HEK293 (cell line): ENCODE data around the gene COX20.

Experiments used
- CTCF ChIA-PET: fragments of 350-600 bp; formaldehyde crosslinking; extraction: SDS; loops from one replicate; lab custom pipeline; 2021; ENCODE audit warnings: antibody characterized with exemption; lab: Yijun Ruan, JAX
- POLR2A ChIA-PET: fragments of 300-600 bp; formaldehyde crosslinking; extraction: SDS; loops from one replicate; lab custom pipeline; 2020; ENCODE audit warnings: antibody characterized with exemption, inconsistent platforms; lab: Yijun Ruan, JAX
- H3K27ac ChIP-seq: fragments of 200-500 bp; sonication (Bioruptor generic); 2 replicates; pipeline ENCODE4 v1.5.1; 2014; ENCODE audit warnings: low read depth, low read length, control low read depth, inconsistent platforms; ENCODE audit errors: extremely low read depth
- H3K36me3 ChIP-seq, 2 experiments: fragments of 200-500 bp in 1 of 2; sonication (Bioruptor generic) in 1 of 2; 1 replicate in 1 of 2; 2 replicates in 1 of 2; pipeline ENCODE4 v1.5.1; 2014 to 2017; ENCODE audit warnings: inconsistent platforms in 2 of 2, low read length in 2 of 2; ENCODE audit not compliant: control insufficient read depth in 2 of 2, insufficient read depth in 1 of 2
- H3K4me1 ChIP-seq: fragments of 200-500 bp; sonication (Bioruptor generic); 2 replicates; pipeline ENCODE4 v1.5.1; 2014; ENCODE audit warnings: mild to moderate bottlenecking, low read length, inconsistent platforms; ENCODE audit not compliant: control insufficient read depth, insufficient read depth
- H3K4me3 ChIP-seq: 2 replicates; pipeline ENCODE4 v1.5.1; 2011; ENCODE audit warnings: low read depth, mild to moderate bottlenecking, control low read depth, low read length, moderate library complexity
- H3K9me3 ChIP-seq: fragments of 200-500 bp; sonication (Bioruptor generic); 2 replicates; pipeline ENCODE4 v1.5.1; 2014; ENCODE audit warnings: low read depth, low read length, inconsistent platforms; ENCODE audit not compliant: control insufficient read depth, insufficient read depth
- GLIS1 ChIP-seq: fragments of 450-650 bp; formaldehyde crosslinking; IDR thresholded peaks from 2 replicates; pipeline ENCODE4 v1.5.1; 2016; ENCODE audit warnings: missing biosample characterization, missing genetic modification characterization
- KLF9 ChIP-seq: fragments of 450-650 bp; formaldehyde crosslinking; IDR thresholded peaks from 2 replicates; pipeline ENCODE4 v1.5.1; 2016; ENCODE audit warnings: missing biosample characterization, missing genetic modification characterization, low read depth
- ZBTB1 ChIP-seq: fragments of 450-650 bp; formaldehyde crosslinking; IDR thresholded peaks from 2 replicates; pipeline ENCODE4 v1.5.1; 2016; ENCODE audit warnings: missing biosample characterization, missing genetic modification characterization
- ZBTB10 ChIP-seq: fragments of 450-650 bp; formaldehyde crosslinking; IDR thresholded peaks from 2 replicates; pipeline ENCODE4 v1.5.1; 2016; ENCODE audit warnings: missing biosample characterization, missing genetic modification characterization
- ZFP41 ChIP-seq: fragments of 450-650 bp; formaldehyde crosslinking; IDR thresholded peaks from 2 replicates; pipeline ENCODE4 v1.5.1; 2016; ENCODE audit warnings: missing biosample characterization, missing genetic modification characterization, borderline replicate concordance
- ZIC2 ChIP-seq: fragments of 450-650 bp; formaldehyde crosslinking; IDR thresholded peaks from 2 replicates; pipeline ENCODE4 v1.5.1; 2016; ENCODE audit warnings: missing biosample characterization, missing genetic modification characterization
- ZNF140 ChIP-seq: fragments of 450-650 bp; formaldehyde crosslinking; IDR thresholded peaks from 2 replicates; pipeline ENCODE4 v1.5.1; 2016; ENCODE audit warnings: missing biosample characterization, missing genetic modification characterization
- ZNF2 ChIP-seq: fragments of 450-650 bp; formaldehyde crosslinking; IDR thresholded peaks from 2 replicates; pipeline ENCODE4 v1.5.1; 2016; ENCODE audit warnings: missing biosample characterization, missing genetic modification characterization
- ZNF211 ChIP-seq: fragments of 450-650 bp; formaldehyde crosslinking; IDR thresholded peaks from 2 replicates; pipeline ENCODE4 v1.5.1; 2016; ENCODE audit warnings: low read depth, missing biosample characterization, missing genetic modification characterization
- ZNF239 ChIP-seq: fragments of 450-650 bp; formaldehyde crosslinking; IDR thresholded peaks from 2 replicates; pipeline ENCODE4 v1.5.1; 2016; ENCODE audit warnings: missing biosample characterization, missing genetic modification characterization
- ZNF341 ChIP-seq: fragments of 450-650 bp; formaldehyde crosslinking; IDR thresholded peaks from 2 replicates; pipeline ENCODE4; 2016; ENCODE audit warnings: low read depth, missing biosample characterization, missing genetic modification characterization
- ZNF350 ChIP-seq: fragments of 450-650 bp; formaldehyde crosslinking; IDR thresholded peaks from 2 replicates; pipeline ENCODE4 v1.5.0; 2017; ENCODE audit warnings: missing biosample characterization, mild to moderate bottlenecking, missing genetic modification characterization
- ZNF354C ChIP-seq: fragments of 450-650 bp; formaldehyde crosslinking; IDR thresholded peaks from 2 replicates; pipeline ENCODE4 v1.5.1; 2016; ENCODE audit warnings: missing biosample characterization, missing genetic modification characterization, low read depth, borderline replicate concordance
- ZNF394 ChIP-seq: fragments of 450-650 bp; formaldehyde crosslinking; IDR thresholded peaks from 2 replicates; pipeline ENCODE4 v1.5.1; 2016; ENCODE audit warnings: missing biosample characterization, missing genetic modification characterization, mild to moderate bottlenecking, moderate library complexity, borderline replicate concordance
- ZNF518A ChIP-seq: fragments of 450-650 bp; formaldehyde crosslinking; conservative IDR thresholded peaks from 2 replicates; pipeline ENCODE4 v1.5.1; 2016; ENCODE audit warnings: low read depth, missing biosample characterization, missing genetic modification characterization
- ZNF596 ChIP-seq: fragments of 450-650 bp; IDR thresholded peaks from 2 replicates; pipeline ENCODE4 v1.5.0; 2018; ENCODE audit warnings: missing biosample characterization, mild to moderate bottlenecking, missing genetic modification characterization, moderate library complexity
- ZNF626 ChIP-seq: fragments of 450-650 bp; sonication (Bioruptor Pico); formaldehyde crosslinking; IDR thresholded peaks from 2 replicates; pipeline ENCODE4 v1.5.1; 2018; ENCODE audit warnings: missing biosample characterization, missing genetic modification characterization, inconsistent platforms
- ZNF645 ChIP-seq: fragments of 450-650 bp; formaldehyde crosslinking; IDR thresholded peaks from 2 replicates; pipeline ENCODE4; 2016; ENCODE audit warnings: missing biosample characterization, missing genetic modification characterization
- ZNF692 ChIP-seq: fragments of 450-650 bp; formaldehyde crosslinking; IDR thresholded peaks from 2 replicates; pipeline ENCODE4 v1.5.1; 2016; ENCODE audit warnings: missing biosample characterization, missing genetic modification characterization
- ZNF707 ChIP-seq: fragments of 450-650 bp; formaldehyde crosslinking; IDR thresholded peaks from 2 replicates; pipeline ENCODE4 v1.5.1; 2016; ENCODE audit warnings: missing biosample characterization, missing genetic modification characterization
- ZNF747 ChIP-seq: fragments of 450-650 bp; formaldehyde crosslinking; IDR thresholded peaks from 2 replicates; pipeline ENCODE4 v1.5.1; 2016; ENCODE audit warnings: missing biosample characterization, missing genetic modification characterization
- ZSCAN18 ChIP-seq: fragments of 450-650 bp; formaldehyde crosslinking; IDR thresholded peaks from 2 replicates; pipeline ENCODE4 v1.5.1; 2016; ENCODE audit warnings: missing biosample characterization, missing genetic modification characterization

Gene COX20

GRCh38 chr1:244862699-244863490, 27.4 kb downstream of the COX20 start (continued):
- TF ChIP-seq ZSCAN18 (tag by site-specific recombination) (peak; percentile 85), ZNF2 (tag by site-specific recombination) (peak; percentile 63; the same call in 1 of the 2 replicates), ZIC2 (tag by site-specific recombination) (peak; percentile 91), ZNF354C (tag by site-specific recombination) (no peak), ZNF596 (tag by site-specific recombination) (peak; percentile 62), ZNF239 (tag by site-specific recombination) (no peak), ZNF350 (no peak), ZBTB10 (tag by site-specific recombination) (peak; percentile 75; the same call in 1 of the 2 replicates), ZNF394 (no peak)

GRCh38 chr1:244863491-244864252, 28.2 kb downstream of the COX20 start:
- POLR2A ChIA-PET: interaction anchor here (0.5 to 5.5 kb wide), 15 partner anchors 9 to 187 kb away, joined by 3 to 98 read pairs (median 5); partner anchors contain the start of gene COX20
- H3K4me1 ChIP-seq: peaks cover 16% of the 10 kb centered on the region
- TF ChIP-seq ZBTB1 (tag by site-specific recombination) (no peak), ZNF394 (no peak), ZNF692 (tag by site-specific recombination) (peak; percentile 73; the same call in 1 of the 2 replicates), KLF9 (no peak), ZNF518A (tag by site-specific recombination) (no peak), ZNF211 (no peak), ZNF747 (tag by site-specific recombination) (no peak), ZNF140 (tag by site-specific recombination) (no peak), ZFP41 (tag by site-specific recombination) (no peak), ZNF341 (tag by site-specific recombination) (peak; percentile 87), GLIS1 (tag by site-specific recombination) (peak; percentile 81), ZNF626 (tag by site-specific recombination) (no peak), ZNF707 (tag by site-specific recombination) (peak; percentile 47; the same call in 1 of the 2 replicates), ZNF645 (tag by site-specific recombination) (peak; percentile 22; the same call in 1 of the 2 replicates)

More at GRCh38 chr1:244863491-244864252, 28.2 kb downstream of the COX20 start:
- Histone ChIP-seq H3K27ac (peak overlapping the region; percentile 100), H3K9me3 (no peaks in the 10 kb centered on the region), H3K36me3 (peaks cover 31 to 45% of the 10 kb centered on the region in 2 experiments), H3K4me3 (peak overlapping the region; percentile 80)
- CTCF ChIA-PET: interaction anchor here (0.7 to 6.6 kb wide), 6 partner anchors 28 to 178 kb away, joined by 3 to 38 read pairs (median 4); a partner anchor contains a TSS
